DMS153 treated with DMSO at 0.1 percent for 48 hours (cell line): ENCODE measurements around the gene CRBN.

Experiments used
- DNase-seq: peaks from one replicate; lab custom pipeline; 2025; ENCODE audit not compliant: unreplicated experiment; lab: John Stamatoyannopoulos, UW

Gene CRBN

DNA sequence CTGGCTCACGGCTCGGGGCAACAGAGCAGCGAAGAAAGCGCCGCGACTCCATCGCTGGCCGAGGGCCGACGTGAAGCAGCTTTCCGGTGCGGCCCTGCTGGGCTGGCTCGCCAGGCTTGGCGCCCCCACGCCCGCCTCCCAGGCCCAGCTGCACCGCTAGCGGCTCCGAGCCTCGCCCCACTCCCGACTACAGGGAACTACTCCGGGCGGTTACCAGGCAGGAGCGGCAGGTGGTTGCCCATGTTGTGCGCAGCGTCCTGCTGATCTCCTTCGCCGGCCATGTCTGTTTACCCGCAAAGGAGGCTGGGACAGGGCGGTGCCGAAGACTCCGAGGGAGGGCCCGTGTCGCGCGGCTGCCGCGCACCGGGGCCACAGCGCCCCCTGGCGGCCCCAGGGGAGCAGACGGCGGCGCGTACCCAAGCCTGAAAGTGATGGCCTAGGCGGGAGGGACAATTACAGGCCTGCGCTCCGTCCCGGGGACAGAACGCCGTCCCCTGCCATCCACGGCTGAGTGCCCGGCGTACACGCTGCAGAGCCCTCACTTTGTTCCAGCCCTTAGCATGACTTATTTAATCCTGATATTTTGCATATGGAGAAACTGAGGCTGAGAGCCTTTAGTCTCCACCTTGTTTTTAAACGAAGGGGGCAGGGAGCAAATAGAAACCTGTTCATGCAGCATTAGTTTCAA, at the start of gene CRBN:
Gene CRBN (minus strand): TSS at position 285 of the 688 bp plus-strand sequence. CDS start 4 bp downstream, at position 281.
- DNase-seq: peak; percentile 48

DNA sequence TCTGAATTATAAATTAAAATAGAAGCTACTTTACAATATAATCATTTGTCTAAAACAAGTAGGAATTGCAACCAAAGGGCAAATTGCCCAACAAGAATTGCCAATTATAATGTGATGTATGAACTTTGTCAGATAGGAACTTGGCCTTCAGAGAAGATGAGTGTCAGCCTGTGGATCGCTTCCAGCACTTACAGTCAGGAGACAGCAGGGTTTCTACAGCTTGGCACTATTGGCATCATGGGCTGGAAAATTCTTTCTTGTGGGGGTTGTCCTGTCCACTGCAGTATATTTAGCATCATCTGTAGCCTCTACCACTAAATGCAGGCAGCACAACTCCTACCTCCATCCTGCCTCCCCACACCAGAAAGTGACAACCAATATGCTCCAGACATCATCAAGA, 48.1 kb upstream of the CRBN start:
- DNase-seq: no peak

DNA sequence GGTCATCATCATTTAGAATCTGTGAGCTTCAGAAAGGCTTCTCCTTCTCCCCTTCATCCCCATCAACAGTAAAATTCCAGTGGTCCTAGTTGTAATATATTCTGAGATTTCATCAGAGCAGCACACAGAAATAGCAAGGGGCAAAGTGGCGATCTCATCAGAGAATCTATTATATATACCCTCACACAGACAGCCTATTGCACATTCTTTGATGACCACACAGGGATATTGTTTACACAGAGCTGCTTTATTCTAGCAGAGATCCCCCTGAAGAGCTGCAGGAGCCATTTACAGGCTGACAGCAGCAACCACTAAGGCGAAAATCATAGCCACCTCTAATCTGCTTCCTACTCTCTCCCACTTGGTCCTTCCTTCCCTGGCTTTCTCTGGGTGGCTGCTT, 42.0 kb upstream of the CRBN start:
- no peak for DNase-seq

DNA sequence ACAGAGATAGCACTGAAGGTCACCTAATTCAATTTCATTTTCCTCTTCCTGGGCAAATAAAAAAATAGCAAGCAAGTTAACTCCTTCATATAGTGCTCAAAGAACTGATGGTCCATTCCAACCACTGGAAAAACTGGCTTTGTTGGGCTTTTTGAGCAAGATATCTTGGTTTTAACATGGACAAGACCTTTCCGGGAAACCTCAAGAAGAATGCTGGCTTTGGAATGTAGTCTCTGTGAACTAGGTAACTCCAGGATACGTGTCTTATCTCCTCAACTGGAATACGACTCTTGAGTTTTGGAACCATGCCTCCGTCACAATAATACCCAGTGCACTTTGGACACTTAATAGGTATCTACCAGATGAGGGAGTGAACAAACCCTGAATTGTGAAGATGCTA, 36.9 kb upstream of the CRBN start:
- no peak for DNase-seq

DNA sequence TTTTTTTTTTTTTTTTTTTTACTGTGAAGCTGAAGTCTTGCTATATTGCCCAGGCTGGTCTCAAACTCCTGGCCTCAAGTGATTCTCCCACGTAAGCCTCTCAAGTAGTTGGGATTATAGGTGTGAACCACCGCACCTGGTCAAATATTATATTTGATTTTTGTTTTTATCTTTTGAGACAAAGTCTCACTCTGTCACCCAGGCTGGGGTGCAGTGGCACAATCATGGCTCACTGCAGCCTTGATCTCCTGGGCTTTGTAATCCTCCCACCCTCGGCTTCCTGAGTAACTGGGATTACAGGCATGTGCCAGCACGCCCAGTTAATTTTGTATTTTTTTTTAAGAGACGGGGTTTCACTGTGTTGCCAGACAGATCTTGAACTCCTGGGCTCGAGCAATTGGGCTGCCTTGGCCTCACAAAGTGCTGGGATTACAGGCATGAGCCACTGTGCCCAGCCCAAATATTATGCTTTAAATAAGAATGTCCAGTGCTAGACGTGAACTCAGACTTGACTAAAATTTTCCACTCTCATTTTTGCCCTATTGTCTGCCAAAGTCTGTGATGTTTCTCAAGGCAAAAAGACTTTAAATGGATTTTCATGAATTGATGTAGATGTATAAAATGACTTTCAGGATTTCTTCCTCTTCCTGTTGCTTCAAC, 33.4 kb upstream of the CRBN start:
- DNase-seq: no peak

DNA sequence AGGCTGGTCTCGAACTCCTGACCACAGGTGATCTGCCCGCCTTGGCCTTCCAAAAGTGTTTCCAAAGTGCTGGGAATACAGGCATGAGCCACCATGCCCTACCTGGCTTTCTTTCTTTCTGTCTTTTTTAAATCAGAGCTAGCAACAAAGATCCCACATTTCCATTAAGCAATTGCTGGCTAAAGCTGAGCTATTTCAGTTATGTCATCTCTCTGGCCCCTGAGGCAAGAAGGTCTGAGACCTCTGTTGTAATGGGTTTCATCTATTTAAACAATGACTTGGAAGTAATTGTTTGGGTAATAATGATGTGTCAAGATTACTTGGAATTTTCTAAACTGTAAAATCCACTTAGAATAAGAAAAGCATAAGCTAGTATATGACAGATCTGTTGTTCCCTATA, 30.2 kb upstream of the CRBN start:
- no peak for DNase-seq

DNA sequence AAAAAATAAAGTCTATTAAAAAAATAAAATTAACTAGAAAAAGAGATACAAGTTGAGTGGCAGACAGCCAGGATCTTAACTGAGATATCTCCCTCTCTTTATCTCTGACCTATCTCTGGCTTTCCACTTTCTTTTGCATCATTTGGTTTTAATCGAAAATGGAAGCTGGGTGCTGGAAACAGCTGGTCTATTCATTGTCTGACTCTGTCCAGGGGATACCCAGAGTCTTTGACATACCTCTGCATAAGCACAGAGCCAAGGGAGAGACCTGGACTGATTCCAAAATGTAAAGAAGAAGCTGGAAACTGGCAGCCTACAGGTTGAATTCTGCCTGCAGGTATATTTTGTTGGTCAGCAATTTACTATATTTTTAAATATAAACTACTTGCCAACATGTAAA, 29.6 kb upstream of the CRBN start:
- no peak for DNase-seq

DNA sequence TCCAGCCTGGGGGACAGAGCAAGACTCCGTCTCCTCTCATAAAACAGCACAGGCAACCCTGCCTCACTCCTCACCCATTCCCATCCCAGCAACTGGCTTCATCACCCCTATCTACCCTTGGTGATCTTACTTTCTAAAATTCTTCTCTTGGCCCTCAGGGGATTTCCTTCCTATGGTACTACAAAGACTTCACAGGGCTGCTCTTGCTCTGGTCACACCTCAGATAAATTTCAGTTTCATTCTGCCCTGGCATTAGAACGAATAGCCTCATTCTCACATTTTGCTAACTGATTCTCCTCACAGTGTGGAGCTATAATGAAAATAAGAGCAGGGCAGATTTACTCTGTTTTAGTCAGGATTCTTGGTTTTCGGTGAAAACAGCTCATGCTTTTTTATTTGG, 22.1 kb upstream of the CRBN start:
- DNase-seq: no peak

DNA sequence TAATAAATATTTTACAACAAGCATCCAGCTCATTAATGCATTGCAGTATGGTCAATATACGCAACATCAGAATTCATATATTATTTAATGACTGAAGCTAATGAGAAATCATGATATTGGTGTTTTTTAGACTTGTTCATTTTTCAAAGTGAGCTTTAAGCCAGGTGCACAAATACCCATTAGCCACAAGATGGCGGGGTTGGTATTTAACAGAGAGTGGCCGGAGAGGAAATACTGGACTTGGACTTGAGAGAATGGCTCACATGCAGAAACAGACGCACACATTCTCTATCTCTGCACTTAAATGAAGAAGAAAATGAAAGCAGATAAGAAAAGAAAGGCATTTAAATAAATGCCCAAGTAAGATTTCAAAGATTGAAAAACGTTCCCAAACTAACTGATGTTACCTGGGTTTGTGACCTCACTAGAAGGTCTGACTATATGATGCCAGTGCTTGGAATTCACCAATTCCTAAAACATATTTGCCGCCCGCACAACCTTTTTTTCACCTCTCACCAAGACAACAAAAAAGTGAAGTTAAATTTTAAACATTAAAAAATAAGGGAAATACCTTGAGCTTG, 21.2 kb upstream of the CRBN start:
- no peak for DNase-seq

DNA sequence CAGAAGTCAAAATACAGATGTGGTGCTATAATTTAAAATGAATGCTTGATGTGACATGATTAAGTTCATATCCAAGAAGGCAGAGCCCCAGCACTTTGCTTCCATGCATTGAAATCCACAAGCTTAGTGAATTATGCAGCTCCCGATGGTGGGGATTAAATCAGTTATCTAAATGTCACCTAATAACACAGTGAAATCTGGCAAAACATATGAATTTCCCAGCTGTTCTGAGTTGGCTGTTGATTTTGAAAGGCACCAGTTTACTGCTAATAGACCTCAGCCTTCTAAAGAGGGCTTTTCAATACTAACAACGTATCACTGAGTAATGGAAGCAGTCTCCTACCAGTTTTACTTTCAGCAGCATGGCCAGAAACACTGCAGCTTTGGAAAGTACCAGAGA, 19.8 kb upstream of the CRBN start:
- no peak for DNase-seq

DNA sequence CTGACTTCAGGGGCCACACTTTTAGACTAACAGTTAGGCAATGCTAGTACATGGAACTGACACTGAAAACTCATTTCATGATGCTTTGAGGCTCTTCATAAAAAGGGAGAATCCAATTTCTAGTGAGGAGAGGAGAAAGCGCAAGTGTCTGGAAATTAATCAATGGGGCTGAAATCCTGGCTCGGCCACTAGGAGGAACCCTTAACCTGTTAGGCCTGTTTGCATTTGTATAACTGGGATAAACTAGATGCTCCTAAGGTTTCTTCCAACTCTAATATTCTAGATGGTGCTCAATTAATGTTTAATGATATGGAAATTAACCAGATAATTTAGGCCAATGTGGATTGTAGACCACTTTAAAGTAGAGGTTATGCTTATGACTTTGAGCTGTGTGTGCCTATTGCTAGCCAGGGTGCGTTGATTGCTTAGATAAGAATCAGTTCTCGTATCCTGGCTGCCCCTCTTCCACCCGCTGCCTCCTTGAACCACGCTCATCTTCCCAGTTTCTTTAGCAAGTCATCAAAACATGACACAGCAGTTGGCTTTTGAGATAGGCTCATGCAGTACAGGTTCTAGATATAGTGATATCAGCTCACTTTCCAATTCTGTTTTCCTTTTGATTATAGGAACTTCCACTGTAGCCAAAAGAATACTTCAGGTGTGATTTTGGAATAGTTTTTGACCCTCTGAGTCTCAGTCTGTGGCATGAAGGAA, 16.8 kb upstream of the CRBN start:
- DNase-seq: no peak

DNA sequence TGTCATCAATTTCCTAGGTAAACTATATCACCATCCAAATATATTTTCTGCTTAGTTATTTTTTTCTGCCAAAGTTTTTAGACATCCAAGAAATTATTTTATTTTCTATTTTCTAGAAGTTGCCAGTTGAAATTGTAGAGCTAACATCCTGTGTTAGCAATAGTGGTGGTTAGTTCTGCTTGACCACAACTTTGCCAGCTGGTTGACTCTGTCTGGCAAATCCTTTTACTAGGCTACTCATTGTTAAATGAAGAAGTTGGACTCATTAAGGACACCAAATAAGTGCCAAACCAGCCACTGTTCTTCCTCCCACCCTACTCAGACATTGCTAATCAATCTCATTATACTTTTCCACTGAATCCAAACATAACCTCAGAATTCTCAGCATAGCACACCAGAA, 15.4 kb upstream of the CRBN start:
- DNase-seq: no peak

DNA sequence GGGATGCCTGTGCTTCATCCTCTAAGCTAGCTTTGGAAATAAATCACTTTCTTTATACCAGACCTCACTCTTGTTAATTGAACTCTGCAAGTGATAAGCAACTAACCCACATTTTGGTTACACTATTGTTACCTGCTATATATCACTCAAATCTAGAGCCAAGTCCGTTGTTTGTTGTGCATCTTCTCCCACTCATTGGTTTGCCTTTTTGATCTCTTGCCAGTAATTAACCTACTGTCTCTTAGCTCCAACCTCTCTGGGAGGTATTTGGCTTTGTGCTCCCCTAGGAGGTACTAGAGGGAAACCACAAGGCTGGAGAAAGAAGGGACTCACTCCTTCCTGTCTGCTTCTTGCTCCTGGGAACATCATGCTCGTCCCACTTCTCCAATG, 12.8 kb upstream of the CRBN start:
- DNase-seq: no peak

DNA sequence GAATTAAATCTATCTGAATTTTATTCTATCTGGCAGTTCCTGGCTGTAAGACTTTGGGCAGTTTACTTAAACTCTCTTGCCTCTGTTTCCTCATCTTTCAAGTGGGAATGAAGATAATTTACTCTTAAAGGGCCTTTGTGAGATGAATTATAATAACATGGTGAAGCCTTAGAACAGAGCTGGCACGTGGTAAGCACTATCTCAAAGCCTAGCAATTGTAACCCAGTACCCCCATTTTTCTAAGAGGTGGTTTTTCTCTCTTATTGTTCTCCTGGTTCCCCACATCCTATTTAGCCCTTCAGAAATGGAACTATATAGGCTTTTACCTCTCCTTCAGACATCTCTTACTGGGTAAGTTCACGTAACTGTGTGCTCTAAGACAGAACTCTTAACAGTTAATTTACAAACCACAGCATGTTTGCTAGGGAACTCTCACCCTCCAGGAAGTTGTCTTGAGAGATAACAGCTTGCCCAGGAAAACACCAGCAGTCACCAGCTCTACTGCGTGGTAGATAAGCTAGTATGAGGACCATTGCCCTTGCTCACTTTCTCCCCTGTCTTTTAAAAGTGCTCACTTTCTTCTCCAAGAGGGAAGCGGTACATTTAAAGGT, 12.3 kb upstream of the CRBN start:
- DNase-seq: no peak

DNA sequence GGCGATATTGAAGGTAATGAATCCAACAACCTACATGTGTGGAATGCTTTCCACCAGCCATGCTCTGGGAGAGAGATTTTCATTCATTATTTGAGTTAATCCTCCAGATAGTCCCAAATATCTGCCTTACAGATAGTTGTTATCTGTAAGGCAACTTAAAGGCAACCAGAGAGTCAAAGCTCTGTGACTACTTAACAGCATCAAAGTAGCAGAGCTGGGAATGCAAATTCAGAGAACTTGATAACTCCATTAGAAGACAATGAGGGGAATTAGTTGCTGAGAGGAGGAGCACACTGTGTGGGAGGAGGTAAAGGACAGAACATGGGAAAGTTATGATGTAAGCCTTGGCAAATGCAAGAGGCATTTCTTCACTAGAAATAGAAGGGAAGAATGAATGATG, 10.5 kb upstream of the CRBN start:
- no peak for DNase-seq

DNA sequence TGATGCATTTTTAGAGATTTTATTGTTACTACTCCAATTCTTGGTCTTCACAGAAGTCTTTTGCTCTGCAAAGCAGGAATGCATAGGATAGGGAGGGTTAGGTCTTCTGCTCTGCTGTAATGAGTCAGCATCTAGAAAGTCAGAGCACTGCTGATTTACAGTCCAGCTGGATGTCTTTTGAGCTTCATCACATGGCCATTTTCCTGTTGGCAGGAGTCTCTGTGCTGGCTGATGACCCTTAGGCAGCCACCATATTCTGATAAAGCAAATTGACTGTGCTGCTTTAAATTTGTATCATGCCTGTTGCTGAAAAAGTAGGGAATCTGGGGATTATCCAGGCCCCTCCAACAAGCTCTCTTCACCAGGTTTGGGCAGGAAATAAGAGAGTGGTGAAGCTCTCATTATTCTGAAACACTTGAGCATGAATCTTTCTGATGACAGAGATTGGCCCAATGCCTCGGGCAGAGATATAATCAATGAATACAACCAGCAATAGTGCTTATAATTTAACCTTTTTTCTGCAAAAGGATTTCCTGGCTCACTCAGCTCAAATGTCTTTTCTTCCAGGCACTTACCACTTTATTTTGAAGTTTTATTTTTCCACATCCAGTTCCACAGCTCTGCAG, 9.7 kb upstream of the CRBN start:
- no peak for DNase-seq

DNA sequence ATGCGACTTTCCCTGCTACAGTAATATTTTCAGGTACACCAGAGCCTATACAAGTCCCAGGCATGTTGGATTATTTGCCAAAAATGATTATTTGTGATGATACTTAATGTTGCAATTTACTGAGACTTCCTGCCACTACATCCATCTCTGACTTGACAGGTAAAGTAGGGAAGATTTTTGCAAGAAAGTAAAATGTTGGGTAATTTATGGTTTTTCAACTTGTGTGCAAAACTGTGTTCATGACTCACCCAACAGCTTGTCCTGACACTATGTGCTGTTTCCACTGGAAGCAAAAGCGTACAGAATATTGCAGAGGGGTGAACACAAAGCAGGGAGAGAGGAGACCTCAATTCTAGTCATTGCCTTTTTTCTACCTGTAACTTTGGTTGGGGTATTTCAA, 5.4 kb upstream of the CRBN start:
- no peak for DNase-seq

DNA sequence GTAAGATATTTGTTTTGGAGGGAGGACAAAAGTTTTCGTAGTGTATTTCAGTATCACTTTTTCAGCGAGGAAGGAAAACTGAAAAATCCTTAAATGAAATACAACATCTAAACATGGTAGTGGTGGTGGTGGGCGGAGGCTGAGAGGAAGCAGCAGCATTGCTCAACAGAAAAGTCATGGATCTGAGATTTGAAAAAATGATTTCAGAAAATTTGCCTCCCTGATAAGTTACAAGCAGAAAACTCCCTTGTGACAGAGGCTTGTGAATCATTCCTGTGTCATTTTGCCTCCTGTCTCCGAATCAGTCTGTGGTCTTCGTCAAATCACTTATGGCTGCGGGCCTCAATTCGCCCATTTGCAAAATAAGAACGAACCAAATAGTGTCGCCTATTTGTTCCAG, 965 bp upstream of the CRBN start:
- no peak for DNase-seq

DNA sequence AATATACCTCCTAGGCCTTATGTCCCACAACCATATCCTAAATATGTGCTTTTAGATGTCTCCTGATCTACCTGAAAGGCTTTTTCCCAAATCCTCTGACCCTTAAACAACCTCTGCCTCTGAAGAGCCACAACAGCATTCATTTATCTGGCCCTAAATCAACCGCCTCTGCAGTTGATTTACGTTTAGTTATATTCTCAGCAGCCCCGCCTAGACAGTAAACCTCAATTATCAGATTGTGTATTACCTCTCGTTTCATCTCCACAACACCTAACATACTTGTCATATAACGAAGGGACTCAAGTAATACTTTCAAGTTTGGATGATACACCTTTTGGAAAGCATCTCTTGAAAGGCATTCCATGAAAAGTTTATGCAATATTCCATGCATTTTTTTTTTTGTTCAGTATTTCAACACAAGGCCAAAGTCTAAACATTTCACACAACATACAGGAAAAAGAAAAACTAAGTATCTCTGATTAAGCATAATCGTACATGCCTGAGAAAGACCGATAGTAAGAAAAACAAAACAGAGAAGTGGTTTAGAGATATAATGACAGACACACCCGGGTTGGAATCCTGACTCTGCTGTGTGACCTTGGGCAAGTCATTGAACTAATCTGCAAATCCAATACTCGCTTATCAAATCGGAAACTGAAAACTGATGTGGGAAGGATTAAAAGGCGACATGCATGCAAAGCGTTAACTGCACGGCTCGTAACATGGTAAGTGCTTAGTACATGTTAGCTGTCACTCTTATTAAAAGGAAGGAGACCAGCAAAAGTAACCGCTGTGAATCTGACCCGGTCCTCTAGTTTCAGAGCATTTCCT, 778 bp downstream of the CRBN start:
- DNase-seq: no peak

DNA sequence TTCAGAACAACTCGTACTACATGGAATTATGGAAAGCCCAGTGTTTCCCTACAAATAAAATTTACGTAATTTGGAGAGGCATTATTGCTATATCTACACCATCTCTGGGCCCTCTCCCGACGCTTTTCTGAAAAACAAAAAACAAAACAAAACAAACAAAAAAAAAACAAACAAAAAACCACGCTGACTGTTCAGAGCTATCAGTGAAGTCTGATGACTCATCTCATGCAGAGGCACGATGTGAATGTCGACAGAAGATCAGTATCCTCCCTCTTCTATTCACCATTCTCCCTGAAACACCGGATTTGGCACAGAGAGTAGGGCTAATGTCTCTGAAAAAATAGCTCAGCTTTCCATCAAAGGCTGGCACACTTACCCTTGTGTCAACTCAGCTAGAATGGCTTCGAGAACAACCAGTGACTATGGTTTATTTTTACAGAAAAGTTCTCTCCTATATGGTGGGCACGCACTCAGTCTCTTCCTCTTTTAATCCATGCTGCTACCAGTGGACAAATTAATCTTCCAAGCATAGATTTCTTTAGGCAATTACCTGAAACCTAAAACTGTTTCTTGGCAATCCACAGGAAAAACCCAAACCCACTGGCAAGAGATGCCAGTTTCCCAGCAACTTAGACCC, 1.5 kb downstream of the CRBN start:
- no peak for DNase-seq
